Liver (tissue), 3 donors: ENCODE results near the gene NIPBL.

Experiments used
- GABPA ChIP-seq, 2 donors: IDR thresholded peaks in 1 of 2; conservative IDR thresholded peaks in 1 of 2; 2 replicates each; pipeline ENCODE4 v1.6.1; 2016; ENCODE audit warnings: antibody characterized with exemption in 2 of 2, mild to moderate bottlenecking in 1 of 2, moderate library complexity in 1 of 2
- TAF1 ChIP-seq: conservative IDR thresholded peaks from 2 replicates; pipeline ENCODE4 v1.6.1; 2016; ENCODE audit warnings: antibody characterized with exemption, mild to moderate bottlenecking
- YY1 ChIP-seq: IDR thresholded peaks from 2 replicates; pipeline ENCODE4 v1.6.1; 2016; ENCODE audit warnings: antibody characterized with exemption, mild to moderate bottlenecking
- TF ChIP-seq, protein P1 (sequence below): fragments of 150-350 bp; IDR thresholded peaks from 2 replicates; pipeline ENCODE4 v1.5.1; 2017; ENCODE audit warnings: improper control_type of control experiment, low read depth, low read length; ENCODE audit not compliant: missing input control
- TF ChIP-seq, protein P2 (sequence below): IDR thresholded peaks from 2 replicates; pipeline ENCODE4 v1.6.1; 2016; ENCODE audit warnings: antibody characterized with exemption, mild to moderate bottlenecking
- donor health status: healthy.
- donor health status: healthy.

- TF ChIP-seq, protein P1, sequence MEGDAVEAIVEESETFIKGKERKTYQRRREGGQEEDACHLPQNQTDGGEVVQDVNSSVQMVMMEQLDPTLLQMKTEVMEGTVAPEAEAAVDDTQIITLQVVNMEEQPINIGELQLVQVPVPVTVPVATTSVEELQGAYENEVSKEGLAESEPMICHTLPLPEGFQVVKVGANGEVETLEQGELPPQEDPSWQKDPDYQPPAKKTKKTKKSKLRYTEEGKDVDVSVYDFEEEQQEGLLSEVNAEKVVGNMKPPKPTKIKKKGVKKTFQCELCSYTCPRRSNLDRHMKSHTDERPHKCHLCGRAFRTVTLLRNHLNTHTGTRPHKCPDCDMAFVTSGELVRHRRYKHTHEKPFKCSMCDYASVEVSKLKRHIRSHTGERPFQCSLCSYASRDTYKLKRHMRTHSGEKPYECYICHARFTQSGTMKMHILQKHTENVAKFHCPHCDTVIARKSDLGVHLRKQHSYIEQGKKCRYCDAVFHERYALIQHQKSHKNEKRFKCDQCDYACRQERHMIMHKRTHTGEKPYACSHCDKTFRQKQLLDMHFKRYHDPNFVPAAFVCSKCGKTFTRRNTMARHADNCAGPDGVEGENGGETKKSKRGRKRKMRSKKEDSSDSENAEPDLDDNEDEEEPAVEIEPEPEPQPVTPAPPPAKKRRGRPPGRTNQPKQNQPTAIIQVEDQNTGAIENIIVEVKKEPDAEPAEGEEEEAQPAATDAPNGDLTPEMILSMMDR, result no peak
- TF ChIP-seq, protein P2, sequence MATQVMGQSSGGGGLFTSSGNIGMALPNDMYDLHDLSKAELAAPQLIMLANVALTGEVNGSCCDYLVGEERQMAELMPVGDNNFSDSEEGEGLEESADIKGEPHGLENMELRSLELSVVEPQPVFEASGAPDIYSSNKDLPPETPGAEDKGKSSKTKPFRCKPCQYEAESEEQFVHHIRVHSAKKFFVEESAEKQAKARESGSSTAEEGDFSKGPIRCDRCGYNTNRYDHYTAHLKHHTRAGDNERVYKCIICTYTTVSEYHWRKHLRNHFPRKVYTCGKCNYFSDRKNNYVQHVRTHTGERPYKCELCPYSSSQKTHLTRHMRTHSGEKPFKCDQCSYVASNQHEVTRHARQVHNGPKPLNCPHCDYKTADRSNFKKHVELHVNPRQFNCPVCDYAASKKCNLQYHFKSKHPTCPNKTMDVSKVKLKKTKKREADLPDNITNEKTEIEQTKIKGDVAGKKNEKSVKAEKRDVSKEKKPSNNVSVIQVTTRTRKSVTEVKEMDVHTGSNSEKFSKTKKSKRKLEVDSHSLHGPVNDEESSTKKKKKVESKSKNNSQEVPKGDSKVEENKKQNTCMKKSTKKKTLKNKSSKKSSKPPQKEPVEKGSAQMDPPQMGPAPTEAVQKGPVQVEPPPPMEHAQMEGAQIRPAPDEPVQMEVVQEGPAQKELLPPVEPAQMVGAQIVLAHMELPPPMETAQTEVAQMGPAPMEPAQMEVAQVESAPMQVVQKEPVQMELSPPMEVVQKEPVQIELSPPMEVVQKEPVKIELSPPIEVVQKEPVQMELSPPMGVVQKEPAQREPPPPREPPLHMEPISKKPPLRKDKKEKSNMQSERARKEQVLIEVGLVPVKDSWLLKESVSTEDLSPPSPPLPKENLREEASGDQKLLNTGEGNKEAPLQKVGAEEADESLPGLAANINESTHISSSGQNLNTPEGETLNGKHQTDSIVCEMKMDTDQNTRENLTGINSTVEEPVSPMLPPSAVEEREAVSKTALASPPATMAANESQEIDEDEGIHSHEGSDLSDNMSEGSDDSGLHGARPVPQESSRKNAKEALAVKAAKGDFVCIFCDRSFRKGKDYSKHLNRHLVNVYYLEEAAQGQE, result no peak
- TF ChIP-seq GABPA (IDR thresholded peaks at IDR 0.05 in 1 of 2, conservative IDR thresholded peaks at IDR 0.05 in 1 of 2) (no peak), TAF1 (no peak), YY1 (no peak)
These were observed 32.1 kb downstream of the NIPBL start for GRCh38 chr5:36908544-36909260.
